Activated T-cell treated with anti-CD3 and anti-CD28 coated beads for 24 hours (primary cell): ENCODE data around the gene DEDD.

Source experiments
- DNase-seq: peaks from one replicate; pipeline ENCODE4 v3.0.0-alpha.2; 2020; ENCODE audit warnings: low read depth

Gene DEDD

GRCh38 chr1:161091796-161092507 is 40.5 kb downstream of the DEDD start:
- no peak for DNase-seq

GRCh38 chr1:161091093-161091492 is 41.4 kb downstream of the DEDD start:
- no peak for DNase-seq

- no peak for DNase-seq
Measured at GRCh38 chr1:161090617-161091016, 41.9 kb downstream of the DEDD start.

GRCh38 chr1:161089938-161090337 is 42.5 kb downstream of the DEDD start:
- DNase-seq, result no peak

- no peak for DNase-seq
Measured at GRCh38 chr1:161089251-161089924, 43.1 kb downstream of the DEDD start, which contains the start of gene NECTIN4. Gene NECTIN4, minus strand, starts transcription at chr1:161089558. Its CDS starts 262 bp downstream, at chr1:161089296.

- DNase-seq, result no peak
Measured at GRCh38 chr1:161088587-161089110, 43.8 kb downstream of the DEDD start.

- DNase-seq, result no peak
Measured at GRCh38 chr1:161086457-161086856, 46.0 kb downstream of the DEDD start.

GRCh38 chr1:161085165-161085564 is 47.3 kb downstream of the DEDD start:
- no peak for DNase-seq

GRCh38 chr1:161084597-161084988 is 47.9 kb downstream of the DEDD start:
- DNase-seq, result no peak

- DNase-seq, result no peak
Measured at GRCh38 chr1:161083748-161084596, 48.5 kb downstream of the DEDD start.

- no peak for DNase-seq
Measured at GRCh38 chr1:161082996-161083747, 49.3 kb downstream of the DEDD start.

GRCh38 chr1:161082483-161082882 is 50.0 kb downstream of the DEDD start:
- no peak for DNase-seq

GRCh38 chr1:161081519-161081918 is 50.9 kb downstream of the DEDD start:
- no peak for DNase-seq

GRCh38 chr1:161080441-161081405 is 51.7 kb downstream of the DEDD start:
- DNase-seq, result no peak

- DNase-seq, result no peak
Measured at GRCh38 chr1:161079436-161080110, 52.9 kb downstream of the DEDD start.

GRCh38 chr1:161077426-161077825 is 55.0 kb downstream of the DEDD start:
- DNase-seq, result no peak

- no peak for DNase-seq
Measured at GRCh38 chr1:161076410-161076809, 56.1 kb downstream of the DEDD start.

GRCh38 chr1:161074676-161075368 is 57.6 kb downstream of the DEDD start:
- no peak for DNase-seq

- no peak for DNase-seq
Measured at GRCh38 chr1:161073474-161074121, 58.9 kb downstream of the DEDD start.
